Umbilical cord (tissue), 2 donors: ENCODE results near the gene ARL14EPL. TPM values are rescaled to one million over a fixed set of nuclear protein-coding genes. Genes with fewer than 3 reads are reported as not detected.

ENCODE experiments used
- DNase-seq: peaks from one replicate; pipeline ENCODE4 v3.0.0-alpha.2; 2015; ENCODE audit warnings: low spot score
- total RNA-seq: library from RNA; depleted of rRNA; stranded (reverse); fragments of >200 nt; gene quantifications from one replicate; pipeline ENCODE4 v1.2.3, GENCODE V29; 2014; ENCODE audit warnings: low replicate concordance; ENCODE audit not compliant: insufficient read depth

Gene ARL14EPL
- total RNA-seq: 1.9 TPM

GRCh38 chr5:116032094-116032517 is at the start of gene ARL14EPL:
ARL14EPL (plus strand) TSS chr5:116032472; CDS start chr5:116051466, 18,994 bp downstream.
- DNase-seq: peak; percentile 43

- DNase-seq: no peak
Observed at GRCh38 chr5:115983519-115983918, 48.8 kb upstream of the ARL14EPL start.

- peak; percentile 86 for DNase-seq
Observed at GRCh38 chr5:115985802-115986757, 46.2 kb upstream of the ARL14EPL start.

GRCh38 chr5:115988002-115988401 is 44.3 kb upstream of the ARL14EPL start:
- DNase-seq: no peak

GRCh38 chr5:115992848-115993350 is 39.4 kb upstream of the ARL14EPL start:
- DNase-seq: no peak

GRCh38 chr5:115995351-115995750 is 36.9 kb upstream of the ARL14EPL start:
- DNase-seq: no peak

GRCh38 chr5:116002116-116002906 is 30.0 kb upstream of the ARL14EPL start:
- no peak for DNase-seq

GRCh38 chr5:116004248-116004647 is 28.0 kb upstream of the ARL14EPL start:
- DNase-seq: no peak

GRCh38 chr5:116009806-116010205 is 22.5 kb upstream of the ARL14EPL start:
- DNase-seq: no peak

GRCh38 chr5:116011046-116011445 is 21.2 kb upstream of the ARL14EPL start:
- peak; percentile 2 for DNase-seq

- no peak for DNase-seq
Observed at GRCh38 chr5:116013207-116013785, 19.0 kb upstream of the ARL14EPL start.

GRCh38 chr5:116013936-116014335 is 18.3 kb upstream of the ARL14EPL start:
- DNase-seq: no peak

GRCh38 chr5:116023619-116024018 is 8.7 kb upstream of the ARL14EPL start:
- DNase-seq: no peak

- DNase-seq: no peak
Observed at GRCh38 chr5:116025866-116026265, 6.4 kb upstream of the ARL14EPL start.

- DNase-seq: no peak
Observed at GRCh38 chr5:116032991-116033390, 719 bp downstream of the ARL14EPL start.

GRCh38 chr5:116035123-116035522 is 2.9 kb downstream of the ARL14EPL start:
- no peak for DNase-seq

- no peak for DNase-seq
Observed at GRCh38 chr5:116037236-116037822, 5.1 kb downstream of the ARL14EPL start.

- DNase-seq: no peak
Observed at GRCh38 chr5:116038817-116039216, 6.5 kb downstream of the ARL14EPL start.

- DNase-seq: no peak
Observed at GRCh38 chr5:116042375-116042774, 10.1 kb downstream of the ARL14EPL start.

- no peak for DNase-seq
Observed at GRCh38 chr5:116044073-116044472, 11.8 kb downstream of the ARL14EPL start.

- no peak for DNase-seq
Observed at GRCh38 chr5:116045821-116046220, 13.5 kb downstream of the ARL14EPL start.
